ENCODE measurements around the gene MGMT. TPM values are rescaled to one million over a fixed set of nuclear protein-coding genes. Genes with fewer than 3 reads are reported as not detected.
A peak's percentile ranks its signal among the peaks of the same experiment; 100 is the strongest.

MGMT gene
- total and polyA plus RNA-seq, 2 experiments from 2014 or later = 19.3 to 21.9 TPM

- Histone ChIP-seq H3K36me3 (ENCODE audit: insufficient read depth) (no peaks in the 10 kb centered on the region), H3K9me2 (ENCODE audit: insufficient read depth) (no peaks in the 10 kb centered on the region), H3K27me3 (ENCODE audit: insufficient read depth) (no peaks in the 10 kb centered on the region), H4K20me1 (replicated peaks; ENCODE audit: insufficient read depth) (no peaks in the 10 kb centered on the region), H3K4me3 (no peak overlapping the region), H3K4me2 (no peak overlapping the region), H3F3A (replicated peaks; ENCODE audit: low read depth) (no peaks in the 10 kb centered on the region), H3K79me2 (replicated peaks; ENCODE audit: insufficient read depth) (0 out of 2 replicates have a peak, but pooled peaks cover 5% of the 10 kb centered on the region), H3K4me1 (ENCODE audit: insufficient read depth) (peaks cover 5% of the 10 kb centered on the region; the same call in 1 of the 2 replicates), H3K27ac (ENCODE audit: low read depth) (no peak overlapping the region), H2AFZ (no peak overlapping the region)
- no peaks in the 10 kb centered on the region for H3K36me3 Mint-ChIP-seq (ENCODE audit: low read depth)
- H3K4me3 Mint-ChIP-seq = no peak overlapping the region
- TF ChIP-seq EZH2 (IDR thresholded peaks at IDR 0.05; ENCODE audit: low read depth, unreplicated experiment) = no peak
- H3K27me3 Mint-ChIP-seq (ENCODE audit: insufficient read depth, low read depth, poor library complexity) = peaks cover 6% of the 10 kb centered on the region
- DNase-seq (ENCODE audit: low spot score) (peak; percentile 16), ATAC-seq (0 out of 3 replicates have a peak, but pooled peaks have one; percentile 20)
- H3K9me3 Mint-ChIP-seq = no peaks in the 10 kb centered on the region
- 0 out of 2 replicates have a peak overlapping the region, but pooled peaks have one; percentile 50 for H3K27ac Mint-ChIP-seq
- peaks cover 21% of the 10 kb centered on the region for H3K4me1 Mint-ChIP-seq
Observed at GRCh38 chr10:129622736-129623135, 155.7 kb downstream of the MGMT start.

GRCh38 chr10:129624526-129624925 lies 157.5 kb downstream of the MGMT start:
- Histone ChIP-seq H3K4me1 (ENCODE audit: insufficient read depth) (peaks cover 5% of the 10 kb centered on the region; the same call in 1 of the 2 replicates), H3K4me2 (no peak overlapping the region), H3K27ac (ENCODE audit: low read depth) (no peak overlapping the region), H4K20me1 (replicated peaks; ENCODE audit: insufficient read depth) (no peaks in the 10 kb centered on the region), H3K79me2 (replicated peaks; ENCODE audit: insufficient read depth) (0 out of 2 replicates have a peak, but pooled peaks cover 5% of the 10 kb centered on the region), H3K27me3 (ENCODE audit: insufficient read depth) (no peaks in the 10 kb centered on the region), H3K36me3 (ENCODE audit: insufficient read depth) (no peaks in the 10 kb centered on the region), H3K9me2 (ENCODE audit: insufficient read depth) (no peaks in the 10 kb centered on the region), H3K4me3 (no peak overlapping the region), H3F3A (replicated peaks; ENCODE audit: low read depth) (no peaks in the 10 kb centered on the region), H2AFZ (no peak overlapping the region)
- ATAC-seq (no peak), DNase-seq (ENCODE audit: low spot score) (no peak)
- peaks cover 6% of the 10 kb centered on the region for H3K27me3 Mint-ChIP-seq (ENCODE audit: insufficient read depth, low read depth, poor library complexity)
- no peak overlapping the region for H3K4me3 Mint-ChIP-seq
- no peaks in the 10 kb centered on the region for H3K9me3 Mint-ChIP-seq
- H3K36me3 Mint-ChIP-seq (ENCODE audit: low read depth) = no peaks in the 10 kb centered on the region
- peaks cover 18% of the 10 kb centered on the region for H3K4me1 Mint-ChIP-seq
- no peak overlapping the region for H3K27ac Mint-ChIP-seq
- TF ChIP-seq ETS1 (IDR thresholded peaks at IDR 0.05) (no peak), JUNB (IDR thresholded peaks at IDR 0.05; ENCODE audit: unreplicated experiment) (no peak), ZNF331 (CRISPR knock-in tag; IDR thresholded peaks at IDR 0.05; ENCODE audit: low read depth) (no peak), STAT1 (IDR thresholded peaks at IDR 0.05; ENCODE audit: unreplicated experiment) (no peak), EZH2 (IDR thresholded peaks at IDR 0.05; ENCODE audit: low read depth, unreplicated experiment) (no peak), ZNF114 (CRISPR knock-in tag; IDR thresholded peaks at IDR 0.05) (no peak), NANOG (IDR thresholded peaks at IDR 0.05; ENCODE audit: borderline replicate concordance) (no peak), POLR2AphosphoS5 (IDR thresholded peaks at IDR 0.05; ENCODE audit: low read depth) (no peak), EZH2phosphoT487 (IDR thresholded peaks at IDR 0.05; ENCODE audit: unreplicated experiment) (no peak), CREB1 (CRISPR knock-in tag; IDR thresholded peaks at IDR 0.05; ENCODE audit: low read depth) (no peak)
- TF ChIP-seq, protein P1, sequence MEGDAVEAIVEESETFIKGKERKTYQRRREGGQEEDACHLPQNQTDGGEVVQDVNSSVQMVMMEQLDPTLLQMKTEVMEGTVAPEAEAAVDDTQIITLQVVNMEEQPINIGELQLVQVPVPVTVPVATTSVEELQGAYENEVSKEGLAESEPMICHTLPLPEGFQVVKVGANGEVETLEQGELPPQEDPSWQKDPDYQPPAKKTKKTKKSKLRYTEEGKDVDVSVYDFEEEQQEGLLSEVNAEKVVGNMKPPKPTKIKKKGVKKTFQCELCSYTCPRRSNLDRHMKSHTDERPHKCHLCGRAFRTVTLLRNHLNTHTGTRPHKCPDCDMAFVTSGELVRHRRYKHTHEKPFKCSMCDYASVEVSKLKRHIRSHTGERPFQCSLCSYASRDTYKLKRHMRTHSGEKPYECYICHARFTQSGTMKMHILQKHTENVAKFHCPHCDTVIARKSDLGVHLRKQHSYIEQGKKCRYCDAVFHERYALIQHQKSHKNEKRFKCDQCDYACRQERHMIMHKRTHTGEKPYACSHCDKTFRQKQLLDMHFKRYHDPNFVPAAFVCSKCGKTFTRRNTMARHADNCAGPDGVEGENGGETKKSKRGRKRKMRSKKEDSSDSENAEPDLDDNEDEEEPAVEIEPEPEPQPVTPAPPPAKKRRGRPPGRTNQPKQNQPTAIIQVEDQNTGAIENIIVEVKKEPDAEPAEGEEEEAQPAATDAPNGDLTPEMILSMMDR (conservative IDR thresholded peaks at IDR 0.05; ENCODE audit: low read depth in 2 of 2) = no peak
- TF ChIP-seq, protein P2, sequence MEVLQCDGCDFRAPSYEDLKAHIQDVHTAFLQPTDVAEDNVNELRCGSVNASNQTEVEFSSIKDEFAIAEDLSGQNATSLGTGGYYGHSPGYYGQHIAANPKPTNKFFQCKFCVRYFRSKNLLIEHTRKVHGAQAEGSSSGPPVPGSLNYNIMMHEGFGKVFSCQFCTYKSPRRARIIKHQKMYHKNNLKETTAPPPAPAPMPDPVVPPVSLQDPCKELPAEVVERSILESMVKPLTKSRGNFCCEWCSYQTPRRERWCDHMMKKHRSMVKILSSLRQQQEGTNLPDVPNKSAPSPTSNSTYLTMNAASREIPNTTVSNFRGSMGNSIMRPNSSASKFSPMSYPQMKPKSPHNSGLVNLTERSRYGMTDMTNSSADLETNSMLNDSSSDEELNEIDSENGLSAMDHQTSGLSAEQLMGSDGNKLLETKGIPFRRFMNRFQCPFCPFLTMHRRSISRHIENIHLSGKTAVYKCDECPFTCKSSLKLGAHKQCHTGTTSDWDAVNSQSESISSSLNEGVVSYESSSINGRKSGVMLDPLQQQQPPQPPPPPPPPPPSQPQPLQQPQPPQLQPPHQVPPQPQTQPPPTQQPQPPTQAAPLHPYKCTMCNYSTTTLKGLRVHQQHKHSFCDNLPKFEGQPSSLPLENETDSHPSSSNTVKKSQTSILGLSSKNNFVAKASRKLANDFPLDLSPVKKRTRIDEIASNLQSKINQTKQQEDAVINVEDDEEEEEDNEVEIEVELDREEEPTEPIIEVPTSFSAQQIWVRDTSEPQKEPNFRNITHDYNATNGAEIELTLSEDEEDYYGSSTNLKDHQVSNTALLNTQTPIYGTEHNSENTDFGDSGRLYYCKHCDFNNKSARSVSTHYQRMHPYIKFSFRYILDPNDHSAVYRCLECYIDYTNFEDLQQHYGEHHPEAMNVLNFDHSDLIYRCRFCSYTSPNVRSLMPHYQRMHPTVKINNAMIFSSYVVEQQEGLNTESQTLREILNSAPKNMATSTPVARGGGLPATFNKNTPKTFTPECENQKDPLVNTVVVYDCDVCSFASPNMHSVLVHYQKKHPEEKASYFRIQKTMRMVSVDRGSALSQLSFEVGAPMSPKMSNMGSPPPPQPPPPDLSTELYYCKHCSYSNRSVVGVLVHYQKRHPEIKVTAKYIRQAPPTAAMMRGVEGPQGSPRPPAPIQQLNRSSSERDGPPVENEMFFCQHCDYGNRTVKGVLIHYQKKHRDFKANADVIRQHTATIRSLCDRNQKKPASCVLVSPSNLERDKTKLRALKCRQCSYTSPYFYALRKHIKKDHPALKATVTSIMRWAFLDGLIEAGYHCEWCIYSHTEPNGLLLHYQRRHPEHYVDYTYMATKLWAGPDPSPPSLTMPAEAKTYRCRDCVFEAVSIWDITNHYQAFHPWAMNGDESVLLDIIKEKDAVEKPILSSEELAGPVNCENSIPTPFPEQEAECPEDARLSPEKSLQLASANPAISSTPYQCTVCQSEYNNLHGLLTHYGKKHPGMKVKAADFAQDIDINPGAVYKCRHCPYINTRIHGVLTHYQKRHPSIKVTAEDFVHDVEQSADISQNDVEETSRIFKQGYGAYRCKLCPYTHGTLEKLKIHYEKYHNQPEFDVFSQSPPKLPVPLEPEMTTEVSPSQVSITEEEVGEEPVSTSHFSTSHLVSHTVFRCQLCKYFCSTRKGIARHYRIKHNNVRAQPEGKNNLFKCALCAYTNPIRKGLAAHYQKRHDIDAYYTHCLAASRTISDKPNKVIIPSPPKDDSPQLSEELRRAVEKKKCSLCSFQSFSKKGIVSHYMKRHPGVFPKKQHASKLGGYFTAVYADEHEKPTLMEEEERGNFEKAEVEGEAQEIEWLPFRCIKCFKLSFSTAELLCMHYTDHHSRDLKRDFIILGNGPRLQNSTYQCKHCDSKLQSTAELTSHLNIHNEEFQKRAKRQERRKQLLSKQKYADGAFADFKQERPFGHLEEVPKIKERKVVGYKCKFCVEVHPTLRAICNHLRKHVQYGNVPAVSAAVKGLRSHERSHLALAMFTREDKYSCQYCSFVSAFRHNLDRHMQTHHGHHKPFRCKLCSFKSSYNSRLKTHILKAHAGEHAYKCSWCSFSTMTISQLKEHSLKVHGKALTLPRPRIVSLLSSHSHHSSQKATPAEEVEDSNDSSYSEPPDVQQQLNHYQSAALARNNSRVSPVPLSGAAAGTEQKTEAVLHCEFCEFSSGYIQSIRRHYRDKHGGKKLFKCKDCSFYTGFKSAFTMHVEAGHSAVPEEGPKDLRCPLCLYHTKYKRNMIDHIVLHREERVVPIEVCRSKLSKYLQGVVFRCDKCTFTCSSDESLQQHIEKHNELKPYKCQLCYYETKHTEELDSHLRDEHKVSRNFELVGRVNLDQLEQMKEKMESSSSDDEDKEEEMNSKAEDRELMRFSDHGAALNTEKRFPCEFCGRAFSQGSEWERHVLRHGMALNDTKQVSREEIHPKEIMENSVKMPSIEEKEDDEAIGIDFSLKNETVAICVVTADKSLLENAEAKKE (CRISPR knock-in tag; IDR thresholded peaks at IDR 0.05) = no peak
